KOPT-K1 (cell line): ENCODE data around the gene FARS2.

ENCODE experiments used
- H3K27ac ChIP-seq: fragments of 200-600 bp; sonication (generic); 2 replicates; pipeline ENCODE4 v1.5.1; 2016; ENCODE audit warnings: antibody characterized with exemption, mild to moderate bottlenecking, low read depth, low read length; ENCODE audit not compliant: poor library complexity, severe bottlenecking
- H3K36me3 ChIP-seq: fragments of 200-600 bp; sonication (generic); 2 replicates; pipeline ENCODE4 v1.5.1; 2017; ENCODE audit warnings: antibody characterized with exemption, mild to moderate bottlenecking, low read length, moderate library complexity; ENCODE audit not compliant: insufficient read depth
- H3K9me3 ChIP-seq: fragments of 200-600 bp; sonication (generic); 2 replicates; pipeline ENCODE4 v1.5.1; 2017; ENCODE audit warnings: antibody characterized with exemption, low read length, mild to moderate bottlenecking; ENCODE audit not compliant: insufficient read depth, poor library complexity, severe bottlenecking

FARS2 gene

GRCh38 chr6:5622276-5623005 is 361.1 kb downstream of the FARS2 start:
- Histone ChIP-seq H3K27ac (no peak overlapping the region), H3K36me3 (no peaks in the 10 kb centered on the region), H3K9me3 (no peaks in the 10 kb centered on the region)

GRCh38 chr6:5623769-5624168 is 362.5 kb downstream of the FARS2 start:
- no peaks in the 10 kb centered on the region for H3K36me3 ChIP-seq
- H3K27ac ChIP-seq = no peak overlapping the region
- no peaks in the 10 kb centered on the region for H3K9me3 ChIP-seq

GRCh38 chr6:5624256-5624655 is 362.9 kb downstream of the FARS2 start:
- no peak overlapping the region for H3K27ac ChIP-seq
- no peaks in the 10 kb centered on the region for H3K9me3 ChIP-seq
- H3K36me3 ChIP-seq = no peaks in the 10 kb centered on the region

GRCh38 chr6:5626727-5627426 is 365.6 kb downstream of the FARS2 start:
- Histone ChIP-seq H3K9me3 (no peaks in the 10 kb centered on the region), H3K27ac (peak overlapping the region; percentile 52), H3K36me3 (no peaks in the 10 kb centered on the region)

- no peaks in the 10 kb centered on the region for H3K9me3 ChIP-seq
- no peaks in the 10 kb centered on the region for H3K36me3 ChIP-seq
- no peak overlapping the region for H3K27ac ChIP-seq
Measured at GRCh38 chr6:5630636-5631035, 369.3 kb downstream of the FARS2 start.

GRCh38 chr6:5632348-5632935 is 371.1 kb downstream of the FARS2 start:
- Histone ChIP-seq H3K36me3 (no peaks in the 10 kb centered on the region), H3K27ac (no peak overlapping the region)

GRCh38 chr6:5634525-5634924 is 373.2 kb downstream of the FARS2 start:
- Histone ChIP-seq H3K9me3 (no peaks in the 10 kb centered on the region), H3K36me3 (no peaks in the 10 kb centered on the region), H3K27ac (no peak overlapping the region)

More at GRCh38 chr6:5632348-5632935, 371.1 kb downstream of the FARS2 start:
- no peaks in the 10 kb centered on the region for H3K9me3 ChIP-seq

GRCh38 chr6:5636210-5637030 is 375.1 kb downstream of the FARS2 start:
- H3K27ac ChIP-seq = no peak overlapping the region
- H3K36me3 ChIP-seq = no peaks in the 10 kb centered on the region
- H3K9me3 ChIP-seq = peaks cover 13% of the 10 kb centered on the region

- H3K27ac ChIP-seq = no peak overlapping the region
- H3K36me3 ChIP-seq = no peaks in the 10 kb centered on the region
- H3K9me3 ChIP-seq = peaks cover 13% of the 10 kb centered on the region
Measured at GRCh38 chr6:5637714-5638113, 376.4 kb downstream of the FARS2 start.

GRCh38 chr6:5638666-5639065 is 377.4 kb downstream of the FARS2 start:
- H3K9me3 ChIP-seq = peaks cover 13% of the 10 kb centered on the region
- no peak overlapping the region for H3K27ac ChIP-seq
- no peaks in the 10 kb centered on the region for H3K36me3 ChIP-seq

- no peak overlapping the region for H3K27ac ChIP-seq
- no peaks in the 10 kb centered on the region for H3K36me3 ChIP-seq
Measured at GRCh38 chr6:5639193-5639592, 377.9 kb downstream of the FARS2 start.

GRCh38 chr6:5640614-5641013 is 379.3 kb downstream of the FARS2 start:
- Histone ChIP-seq H3K27ac (no peak overlapping the region), H3K36me3 (no peaks in the 10 kb centered on the region), H3K9me3 (peaks cover 13% of the 10 kb centered on the region)

More at GRCh38 chr6:5639193-5639592, 377.9 kb downstream of the FARS2 start:
- peaks cover 13% of the 10 kb centered on the region for H3K9me3 ChIP-seq

GRCh38 chr6:5644523-5645185 is 383.3 kb downstream of the FARS2 start:
- Histone ChIP-seq H3K36me3 (no peaks in the 10 kb centered on the region), H3K9me3 (peaks cover 13% of the 10 kb centered on the region), H3K27ac (no peak overlapping the region)
